ENCODE results near the gene HIBCH. TPM values are rescaled to one million over a fixed set of nuclear protein-coding genes. Genes with fewer than 3 reads are reported as not detected.
"Not testable (repeated sequence)": the region's sequence is repeated elsewhere in the genome, so short reads cannot be mapped to it uniquely, and the experiment has no call there.

Gene HIBCH
- polyA plus RNA-seq, 1 donor, result 30.8 TPM

DNA sequence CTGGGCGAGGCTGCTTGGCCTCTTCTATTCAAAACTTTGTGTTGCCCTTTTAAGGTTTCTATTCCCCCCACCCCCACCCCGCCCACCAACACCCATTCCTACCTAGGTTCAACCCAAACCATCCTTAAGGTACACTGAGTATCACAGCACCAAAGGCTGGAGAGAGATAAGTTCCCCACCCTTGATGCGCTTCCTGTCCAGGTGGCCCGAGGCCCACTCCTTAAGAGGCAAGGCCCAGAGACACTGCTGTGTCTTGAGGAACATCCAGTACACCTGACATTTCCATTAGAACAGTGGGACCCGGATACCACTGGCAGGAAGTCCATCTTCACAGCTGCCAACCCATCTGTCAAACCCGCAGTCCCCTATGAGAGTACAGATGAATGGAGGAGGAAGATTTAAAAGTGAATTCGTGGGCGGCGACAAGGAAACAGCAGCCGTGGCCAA is 23.5 kb upstream of the HIBCH start:
- peak; percentile 36 for DNase-seq (ENCODE audit: low read depth)

DNA sequence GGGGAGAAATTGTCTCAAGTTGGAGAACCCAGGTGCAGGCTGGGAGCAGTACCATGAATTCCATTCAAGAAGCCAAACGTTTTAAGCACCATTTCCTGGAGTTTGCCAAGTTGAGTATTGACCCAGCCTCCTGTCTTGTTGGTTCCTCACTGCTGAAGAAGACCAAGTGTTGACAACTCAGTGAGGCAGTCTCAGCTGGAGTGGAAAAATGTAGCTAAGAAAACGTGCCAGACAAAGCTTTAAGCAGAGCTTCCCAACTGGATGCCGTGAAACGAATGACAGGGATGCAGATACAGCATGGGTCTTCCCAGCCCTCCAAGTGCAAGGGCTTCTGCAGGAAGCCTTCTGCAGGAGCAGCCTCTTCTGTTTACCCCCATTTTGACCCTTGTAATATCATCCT is 23.0 kb upstream of the HIBCH start:
- no peak for DNase-seq (ENCODE audit: low read depth)

DNA sequence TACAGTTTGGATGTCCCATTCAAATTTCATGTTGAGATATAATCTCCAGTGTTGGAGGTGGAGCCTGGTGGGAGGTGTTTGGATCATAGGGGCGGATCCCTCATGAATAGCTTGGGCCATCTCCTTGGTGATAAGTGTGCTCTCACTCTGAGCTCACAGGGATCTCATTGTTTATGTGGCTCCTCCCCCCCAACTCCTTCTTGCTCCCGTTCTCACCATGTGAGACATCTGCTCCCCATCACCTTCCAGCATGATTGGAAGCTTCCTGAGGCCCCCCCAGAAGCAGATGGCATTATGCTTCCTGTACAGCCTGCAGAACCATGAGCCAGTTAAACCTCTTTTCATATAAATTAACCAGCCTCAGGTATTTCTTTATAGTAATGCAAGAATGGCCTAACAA is 20.7 kb upstream of the HIBCH start:
- DNase-seq (ENCODE audit: low read depth), result no peak

DNA sequence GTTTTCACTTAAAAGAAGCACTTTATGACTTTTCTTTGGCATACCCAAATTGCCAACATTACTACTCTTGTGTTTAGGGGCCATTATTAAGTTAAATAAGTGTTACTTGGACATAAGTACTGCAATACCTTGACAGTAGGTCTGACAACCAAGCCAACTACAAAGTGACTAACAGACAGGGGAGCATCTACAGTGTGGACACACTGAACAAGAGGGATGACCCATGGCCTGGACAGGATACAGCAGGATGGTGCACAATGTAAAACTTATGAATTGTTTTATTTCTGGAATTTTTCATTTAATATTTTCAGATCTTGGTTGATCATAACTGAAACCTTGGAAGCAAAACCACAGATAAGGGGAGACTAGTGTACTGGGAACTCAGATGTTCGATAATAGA is 19.8 kb upstream of the HIBCH start:
- no peak for DNase-seq (ENCODE audit: low read depth)

DNA sequence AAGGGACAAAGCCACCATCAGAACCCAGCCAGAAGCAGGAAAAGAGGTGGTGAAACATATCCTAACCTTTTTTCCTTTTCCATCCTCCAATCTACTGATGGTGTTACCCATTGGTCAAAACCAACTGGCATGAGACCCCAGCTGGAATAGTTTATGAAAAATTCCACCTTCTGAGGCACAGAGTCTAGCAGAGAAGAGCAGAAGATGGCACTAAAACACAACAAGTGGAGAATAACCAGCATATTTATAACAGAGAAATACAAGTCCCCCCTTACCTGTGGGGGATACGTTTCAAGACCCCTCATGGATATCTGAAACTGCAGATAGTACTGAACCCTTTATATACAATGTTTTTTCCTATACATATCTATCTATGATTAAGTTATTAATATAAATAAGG is 18.8 kb upstream of the HIBCH start:
- no peak for DNase-seq (ENCODE audit: low read depth)

DNA sequence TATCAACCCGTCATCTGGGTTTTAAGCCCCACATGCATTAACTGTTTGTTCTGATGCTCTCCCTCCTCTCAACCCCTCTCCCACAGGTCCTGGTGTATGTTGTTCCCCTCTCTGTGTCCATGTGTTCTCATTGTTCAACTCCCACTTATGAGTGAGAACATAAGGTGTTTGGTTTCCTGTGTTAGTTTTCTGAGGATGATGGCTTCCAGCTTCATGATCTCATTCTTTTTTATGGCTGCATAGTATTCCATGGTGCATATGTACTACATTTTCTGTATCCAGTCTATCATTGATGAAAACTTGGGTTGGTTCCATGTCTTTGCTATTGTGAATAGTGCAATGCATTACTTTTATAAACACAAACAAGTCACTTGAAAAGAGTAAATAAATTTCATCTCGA is 16.8 kb upstream of the HIBCH start:
- DNase-seq (ENCODE audit: low read depth), result no peak

DNA sequence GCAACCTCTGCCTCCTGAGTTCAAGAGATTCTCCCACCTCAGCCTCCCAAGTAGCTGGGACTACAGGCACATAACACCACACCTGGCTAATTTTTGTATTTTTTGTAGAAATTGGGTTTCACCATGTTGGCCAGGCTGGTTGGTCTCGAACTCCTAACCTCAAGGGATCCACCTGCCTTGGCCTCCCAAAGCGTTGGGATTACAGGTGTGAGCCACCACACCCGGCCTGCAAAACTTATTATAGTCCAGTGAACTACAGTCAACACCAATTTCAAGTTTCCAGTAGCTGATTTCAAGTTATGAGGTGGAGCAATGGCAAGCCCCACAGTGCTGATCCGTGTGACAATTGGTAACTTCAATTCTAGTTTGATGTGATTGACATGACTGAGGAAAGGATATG is 16.0 kb upstream of the HIBCH start:
- DNase-seq (ENCODE audit: low read depth), result not testable (repeated sequence)

DNA sequence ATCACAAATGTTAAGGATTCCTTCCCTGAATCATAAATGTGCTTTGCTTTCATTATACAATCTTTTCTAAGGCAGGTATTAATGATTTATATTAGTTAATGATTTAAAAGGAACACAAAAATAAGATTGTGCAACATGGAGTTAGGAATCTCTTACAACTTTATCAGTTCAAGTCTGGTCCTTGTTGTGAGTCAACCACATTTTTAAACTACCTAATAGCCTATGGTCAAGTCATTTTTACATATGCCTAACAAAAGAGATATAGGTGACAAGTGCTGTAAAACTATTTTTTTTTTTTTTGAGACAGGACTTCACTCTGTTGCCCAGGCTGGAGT is 15.6 kb upstream of the HIBCH start:
- no peak for DNase-seq (ENCODE audit: low read depth)

DNA sequence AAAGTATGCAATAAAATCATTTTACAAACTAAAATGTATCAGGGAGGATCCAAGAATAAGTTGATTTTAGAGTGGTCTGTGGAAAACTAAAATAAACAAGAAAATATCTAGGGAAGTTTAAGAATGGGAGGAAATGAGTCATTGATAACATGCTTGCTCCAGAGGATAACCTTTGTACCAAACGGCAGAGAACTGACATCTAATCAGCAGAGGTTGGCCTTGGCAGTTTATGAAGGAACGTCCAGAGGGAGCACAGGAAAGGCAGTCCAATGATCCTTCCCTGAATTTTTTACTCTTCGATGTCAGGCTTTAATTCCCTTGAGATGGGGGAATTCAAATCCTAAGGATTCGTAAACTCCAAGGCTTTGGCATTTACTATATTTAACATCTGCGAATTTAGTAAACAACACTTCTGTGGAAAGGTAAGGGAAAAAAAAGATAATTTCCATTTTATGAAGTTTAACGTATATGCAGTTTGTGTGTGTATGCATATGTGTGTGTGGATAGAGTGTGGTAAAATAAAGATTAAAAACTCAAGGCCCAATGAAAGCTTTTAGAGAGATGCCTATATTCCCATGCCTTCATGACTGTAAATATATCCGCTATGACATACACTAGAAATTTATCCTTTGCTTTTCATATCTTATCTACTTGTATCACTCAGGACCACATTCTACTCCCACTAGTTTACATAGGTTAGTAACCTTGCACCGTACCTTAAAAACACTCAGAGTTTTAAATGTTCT is 15.0 kb upstream of the HIBCH start:
- DNase-seq (ENCODE audit: low read depth), result no peak

DNA sequence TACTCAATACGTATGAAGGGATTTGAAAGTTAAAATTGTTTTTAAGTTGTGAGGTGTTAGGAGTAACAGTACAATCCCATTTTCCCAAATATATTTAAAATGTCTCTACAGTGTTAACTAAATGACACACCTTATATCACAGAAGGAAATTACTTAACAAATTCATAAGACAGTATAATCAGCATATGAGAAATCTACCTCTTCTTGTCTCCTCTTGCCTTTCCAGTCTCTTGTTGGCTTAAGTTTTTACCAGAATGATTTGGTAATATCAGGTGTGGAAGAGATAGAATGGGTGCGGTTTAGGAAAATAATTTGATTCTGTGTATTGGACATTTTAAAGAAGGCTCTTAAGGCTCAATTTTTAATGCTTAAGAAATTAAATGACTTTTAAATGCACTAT is 14.3 kb upstream of the HIBCH start:
- DNase-seq (ENCODE audit: low read depth), result no peak

DNA sequence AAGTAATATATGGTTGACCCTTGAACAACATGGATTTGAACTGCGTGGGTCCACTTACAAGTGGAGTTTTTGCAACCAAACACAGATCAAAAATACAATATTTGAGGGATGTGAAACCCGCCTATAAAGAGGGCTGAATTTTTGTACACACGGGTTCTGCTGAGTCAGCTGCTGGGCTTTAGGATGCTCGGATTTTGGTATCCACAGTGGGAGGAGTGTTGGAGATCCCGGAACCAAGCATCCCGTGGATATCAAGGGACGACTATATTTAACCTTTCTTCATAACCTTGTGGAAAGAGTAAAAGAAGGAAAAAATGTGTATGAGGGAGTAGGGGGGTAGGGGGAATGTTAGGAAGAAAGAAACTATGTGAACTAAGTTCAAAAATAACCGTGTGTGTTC is 13.8 kb upstream of the HIBCH start:
- DNase-seq (ENCODE audit: low read depth), result no peak

DNA sequence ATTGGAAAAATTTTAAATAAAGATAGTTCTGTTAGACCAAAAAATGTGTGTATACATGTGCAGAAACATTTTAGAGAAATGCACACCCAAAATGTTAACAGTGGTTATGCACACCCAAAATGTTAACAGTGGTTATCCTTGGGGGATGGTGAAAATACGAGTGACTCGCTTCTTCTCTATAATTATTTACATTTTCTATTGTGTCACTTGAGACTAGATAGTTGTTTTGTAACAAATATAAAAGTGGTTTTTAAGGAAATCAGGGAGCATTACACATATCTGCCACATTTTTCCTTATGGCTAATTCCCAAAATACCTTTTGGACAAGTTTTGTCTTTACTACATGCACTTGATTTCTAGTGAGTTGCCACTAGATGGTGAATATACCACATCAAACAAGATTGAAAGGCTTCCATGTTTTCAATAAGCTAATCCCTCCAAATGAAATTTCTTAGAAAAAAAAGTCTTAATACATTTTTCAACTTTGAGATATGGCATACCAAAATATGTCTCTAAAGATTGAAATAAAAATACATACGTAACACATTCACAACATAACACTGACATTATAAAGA is 9.0 kb upstream of the HIBCH start:
- DNase-seq (ENCODE audit: low read depth), result no peak

DNA sequence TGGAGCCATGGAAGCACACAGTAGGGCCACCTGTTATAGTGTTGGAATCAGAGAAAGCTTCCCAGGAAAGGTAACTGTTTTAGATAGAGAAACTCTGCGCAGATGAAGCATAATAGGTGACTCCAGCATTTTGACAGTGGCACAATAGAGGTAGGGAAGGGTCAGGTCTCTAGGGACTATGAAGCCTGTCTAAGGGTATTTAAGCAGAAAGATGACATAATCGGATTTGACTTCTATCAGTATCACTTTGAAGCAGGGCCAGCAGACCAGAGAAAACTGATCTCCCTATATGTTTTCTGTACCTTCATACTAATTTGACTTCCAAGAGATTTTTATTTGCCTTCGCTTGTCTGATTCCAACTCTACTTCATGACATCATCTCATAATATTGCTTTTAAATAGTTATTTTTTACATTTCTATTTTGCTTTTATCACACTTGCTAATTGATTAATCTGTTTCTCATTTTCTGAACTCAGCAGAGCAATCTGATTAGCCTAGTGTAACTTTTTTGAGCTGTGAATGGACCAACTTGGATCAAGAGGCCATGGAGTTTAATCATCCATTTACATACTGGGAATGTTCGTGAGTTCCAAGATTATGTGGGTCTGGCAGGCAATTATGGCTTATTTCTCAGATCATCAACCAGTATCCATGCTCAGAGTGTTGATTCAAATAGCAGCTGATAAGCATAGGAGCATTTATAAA is 8.4 kb upstream of the HIBCH start:
- no peak for DNase-seq (ENCODE audit: low read depth)

DNA sequence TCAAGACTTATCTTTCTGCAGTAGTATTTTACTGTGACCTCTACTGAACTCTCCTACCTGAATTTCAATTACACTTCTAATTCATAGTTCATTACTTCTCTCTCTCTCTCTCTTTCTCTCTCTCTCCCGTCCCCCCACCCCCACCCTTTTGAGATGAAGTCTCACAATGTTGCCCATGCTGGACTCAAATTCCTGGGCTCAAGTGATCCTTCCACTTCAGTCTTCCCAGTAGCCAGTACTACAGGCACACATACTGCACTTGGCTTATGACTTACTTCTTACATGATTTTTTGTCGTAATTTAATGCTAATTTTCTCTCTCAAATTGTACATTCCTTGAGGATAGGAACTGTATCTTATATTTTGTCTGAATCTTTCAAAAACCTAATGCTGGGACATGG is 6.0 kb upstream of the HIBCH start:
- DNase-seq (ENCODE audit: low read depth), result no peak

DNA sequence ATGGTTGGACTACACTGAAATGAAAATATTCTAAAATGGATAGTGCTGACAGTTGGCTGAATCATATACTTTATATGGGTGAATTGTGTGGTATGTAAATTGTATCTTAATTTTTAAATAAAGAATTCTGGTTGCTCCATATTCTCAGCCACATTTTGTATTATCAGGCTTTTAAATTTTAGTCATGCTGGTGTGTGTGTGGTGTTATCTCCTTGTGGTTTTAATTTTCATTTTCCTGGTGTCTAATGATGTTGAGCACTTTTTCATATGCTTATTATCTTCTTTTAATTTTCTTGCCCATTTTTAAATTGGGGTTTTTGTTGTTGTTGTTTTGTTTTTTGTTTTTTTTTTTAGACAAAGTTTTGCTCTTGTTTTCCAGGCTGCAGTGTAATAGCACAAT is 3.8 kb upstream of the HIBCH start:
- DNase-seq (ENCODE audit: low read depth), result no peak

DNA sequence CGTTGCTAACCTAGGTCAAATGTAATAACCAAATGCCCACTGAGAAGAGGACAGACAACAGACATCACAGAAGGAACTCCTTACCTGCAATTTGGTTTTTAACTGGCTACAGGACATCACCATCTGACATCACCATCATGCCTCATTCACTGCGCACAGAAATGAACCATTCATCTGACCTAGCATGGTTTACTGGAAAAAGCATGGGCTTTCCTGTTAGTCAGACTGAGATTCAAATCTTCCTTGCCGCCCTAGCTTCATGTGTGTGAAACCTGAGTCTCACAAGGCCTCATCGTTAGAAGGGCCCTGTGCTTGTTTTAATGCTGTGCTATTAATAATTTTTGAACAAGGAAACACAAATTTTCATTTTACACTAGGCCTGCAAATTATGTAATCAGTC is 1.1 kb upstream of the HIBCH start:
- no peak for DNase-seq (ENCODE audit: low read depth)

DNA sequence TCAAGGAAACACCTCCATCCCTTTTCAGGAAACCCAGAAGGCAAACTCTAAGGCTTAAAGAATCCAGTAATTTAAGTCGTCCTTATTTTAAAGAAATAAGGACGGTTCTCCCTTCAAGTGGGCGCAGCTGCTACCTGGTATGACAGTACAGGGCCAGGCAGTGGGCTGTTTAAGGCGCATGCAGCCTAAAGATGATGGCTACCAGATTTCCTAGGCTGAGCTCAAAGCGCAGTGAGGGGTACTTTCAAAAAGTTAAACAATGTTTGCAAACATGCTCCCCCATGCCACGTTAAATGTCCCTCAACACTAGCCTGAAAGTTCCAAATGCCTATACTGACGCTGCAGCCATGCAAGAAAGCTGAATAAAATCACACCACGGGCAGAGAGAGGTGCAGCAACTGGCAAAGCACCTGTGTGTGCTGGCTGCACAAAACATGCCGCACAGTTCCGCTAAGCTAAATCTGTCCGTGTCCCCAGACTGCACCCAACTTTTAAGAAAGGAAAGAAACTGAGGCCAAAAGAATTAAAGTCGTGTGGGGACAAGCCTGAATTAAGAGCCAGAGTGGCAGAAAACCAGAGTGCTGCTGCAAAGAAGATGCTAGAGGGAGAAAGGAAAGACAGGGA is 583 bp downstream of the HIBCH start:
- DNase-seq (ENCODE audit: low read depth), result no peak

DNA sequence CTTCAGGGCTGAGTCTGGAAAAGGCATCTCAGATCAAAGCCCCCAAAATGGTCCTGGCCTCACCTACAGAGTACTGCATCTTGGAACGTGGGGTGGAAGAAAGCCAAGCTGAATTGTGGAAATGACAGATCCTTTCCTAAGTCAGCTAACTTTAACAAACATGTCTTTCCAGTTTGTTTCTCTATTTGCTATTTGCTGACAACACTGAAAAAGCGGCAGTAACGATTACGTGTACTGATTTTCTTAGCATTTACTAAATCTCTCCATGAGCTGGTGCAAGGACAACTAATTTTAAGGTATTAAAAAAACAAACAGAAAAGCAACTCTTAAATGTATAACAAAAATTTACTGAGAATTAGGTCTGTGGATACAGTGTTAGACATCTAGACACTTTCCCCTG is 1.1 kb downstream of the HIBCH start:
- DNase-seq (ENCODE audit: low read depth), result no peak

DNA sequence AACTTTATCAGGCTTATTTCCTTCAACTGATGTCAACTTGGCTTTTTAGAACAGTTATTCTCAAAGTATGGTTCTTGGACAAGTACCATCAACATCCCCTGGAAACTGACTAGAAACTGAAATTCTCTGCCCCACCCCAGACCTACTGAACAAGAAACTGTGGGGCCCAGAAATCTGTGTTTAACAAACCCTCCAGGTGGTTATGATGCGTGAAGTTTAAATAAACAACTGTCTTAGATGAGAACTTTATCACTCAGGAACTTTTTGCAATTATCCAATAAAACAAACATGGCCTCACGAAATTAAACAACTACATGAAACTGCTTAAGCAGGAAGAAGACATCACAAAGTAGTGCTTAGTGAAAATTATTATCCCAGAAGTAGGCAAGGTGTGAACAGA is 4.4 kb downstream of the HIBCH start:
- DNase-seq (ENCODE audit: low read depth), result no peak

DNA sequence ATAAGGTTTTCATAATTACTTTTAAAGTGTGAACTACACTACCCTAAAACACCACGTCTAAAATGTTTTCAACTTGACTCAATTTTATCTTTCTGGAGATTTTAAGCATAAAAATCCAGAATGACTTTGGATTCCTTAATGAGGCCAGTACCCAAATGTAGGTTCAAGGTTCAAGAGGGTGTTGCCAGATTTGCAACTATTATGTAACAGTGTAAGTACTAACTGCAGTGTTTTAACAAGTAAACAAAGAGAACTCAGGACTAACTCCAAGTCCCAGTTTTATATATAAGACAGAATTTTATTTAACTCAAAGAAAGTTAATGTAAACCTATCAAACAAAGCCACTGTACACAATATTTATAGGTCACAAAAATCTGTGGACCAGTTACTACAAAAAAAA is 5.7 kb downstream of the HIBCH start:
- DNase-seq (ENCODE audit: low read depth), result no peak

DNA sequence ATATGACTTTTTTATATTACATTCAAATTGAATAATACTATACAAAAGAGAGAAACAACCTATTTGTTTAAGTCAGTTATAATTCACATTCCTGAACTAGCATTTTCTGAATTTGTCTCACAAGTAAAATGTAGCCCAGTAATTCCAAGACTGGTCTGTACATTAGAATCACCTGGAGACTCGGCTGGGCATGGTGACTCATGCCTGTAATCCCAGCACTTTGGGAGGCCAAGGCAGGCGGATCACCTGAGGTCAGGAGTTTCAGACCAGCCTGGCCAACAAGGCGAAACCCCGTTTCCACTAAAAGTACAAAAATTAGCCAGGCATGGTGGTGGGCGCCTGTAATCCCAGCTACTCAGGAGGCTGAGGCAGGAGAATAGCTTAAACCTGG is 7.0 kb downstream of the HIBCH start:
- DNase-seq (ENCODE audit: low read depth), result not testable (repeated sequence)

DNA sequence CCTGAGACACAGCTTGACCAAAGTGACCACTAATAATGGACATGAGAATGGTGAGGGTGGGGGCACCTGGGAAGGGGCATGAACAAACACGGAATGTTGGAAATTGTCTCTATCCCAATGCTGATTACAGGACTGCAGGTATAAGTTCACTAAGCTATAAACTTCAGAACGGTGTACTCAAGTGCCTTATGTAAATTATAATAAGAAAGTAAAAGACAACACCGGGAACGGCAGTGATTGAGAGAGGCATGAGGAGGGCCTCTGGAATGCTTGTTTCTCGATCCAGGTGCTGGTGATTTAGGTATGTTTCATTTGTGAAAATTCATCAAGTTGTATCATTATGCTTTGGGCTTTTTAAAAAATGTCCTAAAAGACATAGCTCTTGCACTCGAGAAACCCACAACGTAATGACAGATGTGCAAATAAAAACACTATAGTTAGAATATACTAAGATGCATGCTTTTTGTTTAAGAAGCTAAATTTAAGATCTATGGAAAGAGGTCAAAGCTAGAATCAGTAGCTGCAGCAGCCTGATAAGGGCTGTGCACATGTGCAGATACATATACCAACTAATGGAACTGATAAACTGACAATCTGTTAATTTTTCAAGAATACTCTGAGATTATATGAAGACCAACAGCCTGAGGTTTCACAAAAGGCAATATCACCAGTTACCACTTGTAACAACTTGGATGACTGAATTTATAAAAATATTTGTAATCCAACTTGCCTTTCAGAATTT is 7.6 kb downstream of the HIBCH start:
- DNase-seq (ENCODE audit: low read depth), result no peak
